ENCODE data around the gene PSME2.

Gene PSME2

DNA sequence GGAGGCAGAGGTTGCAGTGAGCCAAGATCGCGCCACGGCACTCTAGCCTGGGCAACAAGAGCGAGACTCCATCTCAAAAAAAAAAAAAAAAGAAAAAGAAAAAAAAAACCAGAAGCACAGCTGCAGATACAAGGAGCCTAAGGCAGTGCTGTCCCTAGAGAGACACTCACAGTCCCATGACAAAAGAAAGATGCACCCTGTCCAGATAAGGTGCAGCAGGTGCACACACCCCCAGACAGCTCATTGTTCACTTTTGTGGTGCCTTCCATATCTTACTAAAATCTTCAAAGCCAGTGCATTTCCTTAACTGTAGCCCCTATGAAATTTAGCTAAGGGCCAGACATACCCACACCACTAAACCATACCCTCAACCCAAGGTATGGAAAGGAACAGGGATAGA, 24.0 kb downstream of the PSME2 start:
- H3K36me3 ChIP-seq (replicated peaks): peaks cover 14% of the 10 kb centered on the region
- in situ Hi-C loops (cut with HindIII; ENCODE audit: low pct_ligation_motif_present, low sequenced_read_pairs): no loop called here
- H3K27me3 ChIP-seq (replicated peaks): no peaks in the 10 kb centered on the region
- TF ChIP-seq, protein P1, sequence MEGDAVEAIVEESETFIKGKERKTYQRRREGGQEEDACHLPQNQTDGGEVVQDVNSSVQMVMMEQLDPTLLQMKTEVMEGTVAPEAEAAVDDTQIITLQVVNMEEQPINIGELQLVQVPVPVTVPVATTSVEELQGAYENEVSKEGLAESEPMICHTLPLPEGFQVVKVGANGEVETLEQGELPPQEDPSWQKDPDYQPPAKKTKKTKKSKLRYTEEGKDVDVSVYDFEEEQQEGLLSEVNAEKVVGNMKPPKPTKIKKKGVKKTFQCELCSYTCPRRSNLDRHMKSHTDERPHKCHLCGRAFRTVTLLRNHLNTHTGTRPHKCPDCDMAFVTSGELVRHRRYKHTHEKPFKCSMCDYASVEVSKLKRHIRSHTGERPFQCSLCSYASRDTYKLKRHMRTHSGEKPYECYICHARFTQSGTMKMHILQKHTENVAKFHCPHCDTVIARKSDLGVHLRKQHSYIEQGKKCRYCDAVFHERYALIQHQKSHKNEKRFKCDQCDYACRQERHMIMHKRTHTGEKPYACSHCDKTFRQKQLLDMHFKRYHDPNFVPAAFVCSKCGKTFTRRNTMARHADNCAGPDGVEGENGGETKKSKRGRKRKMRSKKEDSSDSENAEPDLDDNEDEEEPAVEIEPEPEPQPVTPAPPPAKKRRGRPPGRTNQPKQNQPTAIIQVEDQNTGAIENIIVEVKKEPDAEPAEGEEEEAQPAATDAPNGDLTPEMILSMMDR (IDR thresholded peaks at IDR 0.05; ENCODE audit: low read depth, low read length, missing control alignments): no peak
- no peak overlapping the region for H3K27ac ChIP-seq
- H3K4me3 ChIP-seq (ENCODE audit: low read depth, low read length): no peak overlapping the region
- DNase-seq: no peak

GRCh38 chr14:24121210-24121609, 25.2 kb downstream of the PSME2 start:
- DNase-seq: no peak
- H3K36me3 ChIP-seq (replicated peaks): peaks cover 14% of the 10 kb centered on the region
- in situ Hi-C loops (cut with HindIII; ENCODE audit: low pct_ligation_motif_present, low sequenced_read_pairs): no loop called here
- no peak overlapping the region for H3K4me3 ChIP-seq (ENCODE audit: low read depth, low read length)
- TF ChIP-seq, protein P1 (IDR thresholded peaks at IDR 0.05; ENCODE audit: low read depth, low read length, missing control alignments): no peak
- H3K27me3 ChIP-seq (replicated peaks): no peaks in the 10 kb centered on the region
- no peak overlapping the region for H3K27ac ChIP-seq

- TF ChIP-seq, protein P1 (IDR thresholded peaks at IDR 0.05; ENCODE audit: low read depth, low read length, missing control alignments): no peak
- no peak overlapping the region for H3K27ac ChIP-seq
- no peaks in the 10 kb centered on the region for H3K27me3 ChIP-seq (replicated peaks)
- in situ Hi-C loops (cut with HindIII; ENCODE audit: low pct_ligation_motif_present, low sequenced_read_pairs): no loop called here
- no peak overlapping the region for H3K4me3 ChIP-seq (ENCODE audit: low read depth, low read length)
- H3K36me3 ChIP-seq (replicated peaks): peaks cover 14% of the 10 kb centered on the region
- no peak for DNase-seq
Observed at GRCh38 chr14:24119691-24120090, 26.7 kb downstream of the PSME2 start.

- in situ Hi-C loops (cut with HindIII; ENCODE audit: low pct_ligation_motif_present, low sequenced_read_pairs): no loop called here
- Histone ChIP-seq H3K36me3 (replicated peaks) (peaks cover 8% of the 10 kb centered on the region), H3K4me3 (ENCODE audit: low read depth, low read length) (no peak overlapping the region), H3K27me3 (replicated peaks) (no peaks in the 10 kb centered on the region), H3K27ac (no peak overlapping the region)
- no peak for DNase-seq
- TF ChIP-seq, protein P1 (IDR thresholded peaks at IDR 0.05; ENCODE audit: low read depth, low read length, missing control alignments): no peak
Observed at GRCh38 chr14:24117179-24117578, 29.2 kb downstream of the PSME2 start.

DNA sequence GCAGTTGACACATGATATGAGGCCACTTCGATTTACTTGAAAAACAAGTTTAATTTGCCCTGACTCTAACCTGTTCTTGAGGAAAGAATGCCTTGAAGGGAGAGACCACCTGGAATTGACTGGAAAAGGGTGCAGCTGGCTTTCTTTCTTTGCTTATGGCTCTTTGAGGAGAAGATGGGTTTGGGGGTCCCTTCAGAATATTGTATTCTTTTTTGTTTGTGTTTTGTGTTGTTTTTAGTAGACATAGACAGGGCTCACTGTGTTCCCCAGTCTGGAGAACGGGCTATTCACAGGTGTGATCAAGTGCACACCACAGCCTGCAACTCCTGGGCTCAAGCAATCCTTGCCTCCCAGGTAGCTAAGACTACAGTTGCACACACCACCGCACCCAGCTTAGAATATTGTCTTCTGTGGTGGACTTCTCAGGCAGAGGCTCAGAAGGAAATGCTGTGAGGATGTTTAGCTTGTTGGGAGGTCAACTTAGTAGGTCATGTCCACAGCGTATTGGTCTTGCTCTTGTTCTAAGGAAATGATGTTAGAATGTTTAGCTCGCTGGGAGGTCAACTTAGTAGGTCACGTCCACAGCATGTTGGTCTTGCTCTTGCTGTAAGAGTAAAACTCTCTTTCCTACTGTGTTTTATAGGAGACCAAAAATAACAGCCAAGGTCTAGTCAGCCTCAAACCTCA, 30.1 kb downstream of the PSME2 start:
- TF ChIP-seq, protein P1 (IDR thresholded peaks at IDR 0.05; ENCODE audit: low read depth, low read length, missing control alignments): no peak
- no peak for DNase-seq
- no peak overlapping the region for H3K27ac ChIP-seq
- in situ Hi-C loops (cut with HindIII; ENCODE audit: low pct_ligation_motif_present, low sequenced_read_pairs): no loop called here
- peaks cover 6% of the 10 kb centered on the region for H3K36me3 ChIP-seq (replicated peaks)
- no peak overlapping the region for H3K4me3 ChIP-seq (ENCODE audit: low read depth, low read length)
- H3K27me3 ChIP-seq (replicated peaks): no peaks in the 10 kb centered on the region

Measured in brain microvascular endothelial cell (primary cell).